LNCAP (cell line): ENCODE data around the gene UNC50.
A peak's percentile ranks its signal among the peaks of the same experiment; 100 is the strongest.

ENCODE experiments used
- TF ChIP-seq, protein P1 (sequence below): fragments of 450-650 bp; IDR thresholded peaks from 2 replicates; pipeline ENCODE4 v1.5.1; 2017; ENCODE audit warnings: mild to moderate bottlenecking

The UNC50 gene

DNA sequence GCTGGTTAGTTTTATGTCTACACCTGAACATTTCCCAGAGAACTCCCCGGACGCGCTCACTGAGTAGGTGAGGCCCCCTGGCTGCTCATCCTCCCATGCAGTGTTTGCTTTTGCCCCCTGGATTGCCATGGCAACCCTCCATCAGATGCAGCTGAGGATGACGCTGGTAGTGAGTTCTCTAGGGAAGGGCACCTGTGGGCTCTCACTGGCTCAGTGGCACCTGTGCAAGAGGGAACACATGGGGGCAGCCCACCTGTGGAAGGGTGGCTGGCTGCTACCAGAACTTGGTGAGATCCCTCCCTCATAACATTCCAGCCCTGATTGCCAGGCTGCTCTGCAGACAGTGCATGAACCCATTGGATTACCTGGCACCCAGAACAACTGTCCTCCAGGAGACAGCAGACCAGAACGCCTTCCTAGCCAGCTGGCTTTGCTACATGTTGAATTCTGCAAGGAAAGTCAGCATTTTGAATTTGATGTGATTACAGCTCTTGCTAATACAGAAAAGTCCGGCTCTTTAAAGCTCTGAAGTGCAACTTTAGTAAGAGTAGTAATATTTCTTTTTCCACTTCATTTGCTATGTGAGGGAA lies 21.7 kb upstream of the UNC50 start:
- TF ChIP-seq, protein P1, sequence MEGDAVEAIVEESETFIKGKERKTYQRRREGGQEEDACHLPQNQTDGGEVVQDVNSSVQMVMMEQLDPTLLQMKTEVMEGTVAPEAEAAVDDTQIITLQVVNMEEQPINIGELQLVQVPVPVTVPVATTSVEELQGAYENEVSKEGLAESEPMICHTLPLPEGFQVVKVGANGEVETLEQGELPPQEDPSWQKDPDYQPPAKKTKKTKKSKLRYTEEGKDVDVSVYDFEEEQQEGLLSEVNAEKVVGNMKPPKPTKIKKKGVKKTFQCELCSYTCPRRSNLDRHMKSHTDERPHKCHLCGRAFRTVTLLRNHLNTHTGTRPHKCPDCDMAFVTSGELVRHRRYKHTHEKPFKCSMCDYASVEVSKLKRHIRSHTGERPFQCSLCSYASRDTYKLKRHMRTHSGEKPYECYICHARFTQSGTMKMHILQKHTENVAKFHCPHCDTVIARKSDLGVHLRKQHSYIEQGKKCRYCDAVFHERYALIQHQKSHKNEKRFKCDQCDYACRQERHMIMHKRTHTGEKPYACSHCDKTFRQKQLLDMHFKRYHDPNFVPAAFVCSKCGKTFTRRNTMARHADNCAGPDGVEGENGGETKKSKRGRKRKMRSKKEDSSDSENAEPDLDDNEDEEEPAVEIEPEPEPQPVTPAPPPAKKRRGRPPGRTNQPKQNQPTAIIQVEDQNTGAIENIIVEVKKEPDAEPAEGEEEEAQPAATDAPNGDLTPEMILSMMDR: no peak

DNA sequence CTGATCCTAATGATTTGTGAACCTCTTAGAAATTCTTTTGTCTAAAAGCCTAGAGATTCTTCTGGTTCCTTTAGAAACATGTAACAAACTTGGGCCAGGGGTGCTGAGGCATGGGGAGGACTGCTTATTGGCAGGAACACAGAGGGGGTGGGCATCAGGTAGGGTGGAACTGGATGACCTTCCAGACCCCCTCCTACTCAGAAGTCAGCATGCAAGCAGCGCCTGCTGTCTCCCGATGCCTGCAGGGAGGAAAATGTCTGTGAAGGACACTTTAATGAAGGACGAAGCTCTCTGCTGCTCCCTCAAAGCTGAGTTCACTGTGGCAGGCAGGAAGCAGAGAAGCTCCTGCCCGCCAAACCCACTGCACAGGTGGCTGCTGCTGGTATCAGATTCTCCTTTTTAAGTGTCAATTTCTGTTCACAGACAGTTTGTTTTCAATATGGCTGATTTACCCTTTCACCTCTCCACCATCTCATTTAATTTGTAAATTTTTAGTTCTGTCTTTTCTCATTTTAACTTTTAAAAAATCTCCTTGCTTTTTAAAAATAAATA lies 19.4 kb upstream of the UNC50 start:
- TF ChIP-seq, protein P1: no peak

DNA sequence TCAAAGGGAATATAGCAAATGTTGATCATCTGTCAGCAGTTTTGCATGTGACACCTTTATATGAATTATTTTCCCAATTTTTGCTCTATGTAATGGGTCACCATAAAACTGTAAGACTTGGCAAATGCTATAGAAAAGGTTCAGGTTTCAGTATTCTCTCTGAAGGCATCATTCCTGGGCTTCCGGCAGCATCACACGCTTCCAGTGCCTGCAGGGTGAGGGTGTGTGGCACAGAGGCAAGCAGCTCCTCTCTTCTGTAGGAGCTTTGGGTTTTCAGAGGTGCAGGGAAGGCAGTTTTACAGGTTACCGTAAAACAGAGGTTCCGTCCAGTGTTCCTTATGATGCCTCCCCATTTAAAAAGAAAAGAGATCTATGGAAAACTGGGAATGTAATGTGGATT lies 18.9 kb upstream of the UNC50 start:
- TF ChIP-seq, protein P1: no peak

DNA sequence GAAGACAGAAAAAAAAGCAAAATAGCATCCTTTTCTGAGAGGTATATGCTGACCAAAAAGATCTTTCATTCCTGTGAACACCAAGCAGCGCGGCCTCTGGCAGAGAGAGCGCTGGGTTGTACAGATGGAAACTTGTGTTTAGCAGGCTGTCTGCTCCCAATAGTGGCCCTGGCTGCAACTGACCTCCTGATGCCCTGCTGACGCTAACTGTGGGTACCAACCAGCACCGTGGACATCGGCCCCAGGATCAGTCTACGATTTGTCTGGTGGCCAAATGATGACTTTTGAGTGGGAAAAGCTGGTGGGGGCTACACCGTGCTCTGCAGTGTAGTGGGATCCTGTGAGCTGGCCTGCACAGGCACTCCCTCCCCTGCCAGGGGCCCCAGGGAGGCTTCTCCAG lies 15.8 kb upstream of the UNC50 start:
- TF ChIP-seq, protein P1: no peak

DNA sequence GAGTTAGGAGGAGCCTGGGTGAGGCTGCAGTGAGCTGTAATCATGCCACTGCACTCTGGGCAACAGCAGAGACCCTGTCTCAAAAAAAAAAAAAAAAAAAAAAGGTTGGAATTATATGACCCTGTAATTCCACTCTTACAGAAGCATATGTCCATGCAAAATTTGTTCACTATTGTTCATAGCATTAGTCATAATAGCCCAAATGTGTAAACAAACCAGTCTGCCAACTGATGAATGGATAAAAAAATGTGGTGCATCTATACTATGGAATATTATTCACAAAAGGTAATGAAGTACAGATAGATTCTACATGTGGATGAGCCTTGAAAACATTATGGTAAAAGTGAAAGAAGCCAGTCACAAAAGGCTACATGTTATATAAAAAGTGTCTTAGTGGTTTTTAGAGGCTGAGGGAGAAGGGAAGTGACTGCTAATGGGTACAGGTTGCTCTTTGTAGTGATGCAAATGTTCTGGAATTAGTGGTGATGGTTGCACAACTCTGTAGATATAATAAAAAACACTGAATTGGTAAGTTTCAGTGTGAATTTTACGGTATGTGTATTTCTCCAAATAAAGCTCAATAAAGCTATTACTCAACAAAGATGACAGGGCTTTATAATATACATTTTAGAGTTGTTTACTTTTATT lies 9.5 kb upstream of the UNC50 start:
- TF ChIP-seq, protein P1: no peak

DNA sequence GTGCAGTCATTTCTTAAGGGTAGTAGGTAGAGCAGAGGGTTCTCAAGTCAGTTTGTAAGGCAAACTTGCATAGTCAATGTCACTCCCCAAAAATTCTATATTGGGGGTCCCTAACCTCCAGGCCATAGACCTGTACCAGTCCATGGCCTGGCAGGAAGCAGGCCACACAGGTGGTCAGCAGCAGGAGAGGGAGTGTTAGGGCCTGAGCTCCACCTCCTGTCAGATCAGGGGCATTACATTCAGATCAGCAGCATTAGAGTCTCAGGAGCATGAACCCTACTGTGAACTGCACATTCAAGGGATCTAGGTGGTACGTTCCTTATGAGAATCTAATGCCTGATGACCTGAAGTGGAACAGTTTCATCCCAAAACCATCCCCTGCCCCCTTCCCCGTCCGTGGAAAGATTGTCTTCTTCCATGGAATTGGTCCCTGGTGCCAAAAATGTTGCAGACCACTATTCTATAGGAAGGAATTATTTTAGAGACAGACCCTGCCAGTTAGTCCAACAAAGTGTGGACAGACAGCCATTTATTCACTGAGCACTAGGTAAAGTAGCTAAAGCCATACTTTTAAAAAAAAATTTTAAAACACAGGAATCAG lies 6.8 kb upstream of the UNC50 start:
- TF ChIP-seq, protein P1: peak; percentile 60

DNA sequence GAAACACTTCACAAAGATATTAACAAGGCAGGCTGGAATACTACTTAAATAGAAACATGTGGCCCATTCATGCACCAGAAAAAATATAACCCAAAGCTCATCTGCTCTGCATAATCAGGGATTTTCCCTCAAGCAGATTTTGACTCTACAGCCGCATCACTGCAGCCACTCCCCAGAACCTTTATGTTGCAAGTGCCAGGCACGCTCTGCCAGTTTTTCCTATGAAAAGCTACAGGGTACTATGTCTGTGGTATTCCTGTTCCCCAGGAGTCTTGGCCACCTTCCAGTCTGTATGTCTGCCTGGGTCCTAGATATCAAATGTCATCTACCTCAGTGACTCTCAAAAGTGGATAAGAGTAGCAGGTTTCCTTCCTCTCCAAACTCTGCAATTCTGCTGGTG lies 3.8 kb upstream of the UNC50 start:
- TF ChIP-seq, protein P1: no peak
